ENCODE data around the gene FHIT. TPM values are rescaled to one million over a fixed set of nuclear protein-coding genes. Genes with fewer than 3 reads are reported as not detected.

The FHIT gene
- total and polyA plus RNA-seq, 2 experiments from 2014 or later: 0.22 to 0.90 TPM

DNA sequence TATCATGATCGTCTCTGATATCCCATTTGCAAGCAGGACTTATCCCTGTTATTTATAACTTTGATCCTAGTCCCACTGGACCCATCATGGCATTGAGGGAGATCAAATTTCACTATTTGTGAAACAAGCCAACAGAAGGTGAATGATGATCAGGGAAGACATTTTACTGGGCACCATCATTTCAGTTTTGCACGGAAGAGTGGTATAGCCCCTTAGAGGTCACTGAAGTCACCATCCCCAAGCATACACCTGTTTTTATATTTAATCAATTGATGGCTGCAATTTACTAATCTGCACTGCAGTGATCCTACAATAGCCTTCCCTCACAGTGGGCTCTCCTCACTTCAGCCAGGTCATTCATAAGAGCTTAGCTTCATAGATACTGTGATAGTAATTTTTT, 132.4 kb downstream of the FHIT start:
- Histone ChIP-seq H3K27ac (no peak overlapping the region), H3K4me1 (ENCODE audit: insufficient read depth) (no peaks in the 10 kb centered on the region), H3K9me2 (ENCODE audit: insufficient read depth) (no peaks in the 10 kb centered on the region), H2AFZ (no peak overlapping the region), H3K27me3 (replicated peaks; ENCODE audit: insufficient read depth) (no peaks in the 10 kb centered on the region), H3K4me2 (ENCODE audit: unreplicated experiment) (no peak overlapping the region), H3K9ac (no peak overlapping the region), H3F3A (ENCODE audit: insufficient read depth) (no peaks in the 10 kb centered on the region), H3K79me2 (ENCODE audit: insufficient read depth) (no peaks in the 10 kb centered on the region), H3K36me3 (ENCODE audit: low read depth) (no peaks in the 10 kb centered on the region), H4K20me1 (ENCODE audit: insufficient read depth) (no peaks in the 10 kb centered on the region), H3K4me3 (no peak overlapping the region), H3K9me3 (ENCODE audit: low read depth) (no peaks in the 10 kb centered on the region)
- DNase-seq: no peak
- WGBS, 2 experiments (ENCODE audit: low coverage in 1 of 2, low lambda C conversion rate in 2 of 2, missing lambda C conversion rate in 2 of 2): 23 to 30% methylated on average over 2 of the region's 2 CpGs
- in situ Hi-C loops (cut with MboI): no loop called here
- TF ChIP-seq EZH2phosphoT487 (IDR thresholded peaks at IDR 0.05; ENCODE audit: insufficient read depth, low read depth): no peak
- no peak for TF ChIP-seq EZH2 (IDR thresholded peaks at IDR 0.05; ENCODE audit: insufficient read depth, poor library complexity, severe bottlenecking)

- no peaks in the 10 kb centered on the region for H3K4me1 ChIP-seq (ENCODE audit: insufficient read depth)
- no peak for TF ChIP-seq EZH2phosphoT487 (IDR thresholded peaks at IDR 0.05; ENCODE audit: insufficient read depth, low read depth)
- TF ChIP-seq EZH2 (IDR thresholded peaks at IDR 0.05; ENCODE audit: insufficient read depth, poor library complexity, severe bottlenecking): no peak
- H3K27ac ChIP-seq: no peak overlapping the region
- 60 to 62% methylated on average over 7 of the region's 7 CpGs for WGBS, 2 experiments (ENCODE audit: low coverage in 1 of 2, low lambda C conversion rate in 2 of 2, missing lambda C conversion rate in 2 of 2)
- H3K9me2 ChIP-seq (ENCODE audit: insufficient read depth): no peaks in the 10 kb centered on the region
- H3K9ac ChIP-seq: no peak overlapping the region
- H3K9me3 ChIP-seq (ENCODE audit: low read depth): no peaks in the 10 kb centered on the region
- H3K4me2 ChIP-seq (ENCODE audit: unreplicated experiment): no peak overlapping the region
- no peak overlapping the region for H2AFZ ChIP-seq
- H3K4me3 ChIP-seq: no peak overlapping the region
- no peaks in the 10 kb centered on the region for H3K79me2 ChIP-seq (ENCODE audit: insufficient read depth)
- no peaks in the 10 kb centered on the region for H4K20me1 ChIP-seq (ENCODE audit: insufficient read depth)
- H3K27me3 ChIP-seq (replicated peaks; ENCODE audit: insufficient read depth): no peaks in the 10 kb centered on the region
- in situ Hi-C loops (cut with MboI): no loop called here
- H3K36me3 ChIP-seq (ENCODE audit: low read depth): no peaks in the 10 kb centered on the region
- no peak for DNase-seq
- H3F3A ChIP-seq (ENCODE audit: insufficient read depth): no peaks in the 10 kb centered on the region
These were observed 134.0 kb downstream of the FHIT start for GRCh38 chr3:61117045-61117898.

DNA sequence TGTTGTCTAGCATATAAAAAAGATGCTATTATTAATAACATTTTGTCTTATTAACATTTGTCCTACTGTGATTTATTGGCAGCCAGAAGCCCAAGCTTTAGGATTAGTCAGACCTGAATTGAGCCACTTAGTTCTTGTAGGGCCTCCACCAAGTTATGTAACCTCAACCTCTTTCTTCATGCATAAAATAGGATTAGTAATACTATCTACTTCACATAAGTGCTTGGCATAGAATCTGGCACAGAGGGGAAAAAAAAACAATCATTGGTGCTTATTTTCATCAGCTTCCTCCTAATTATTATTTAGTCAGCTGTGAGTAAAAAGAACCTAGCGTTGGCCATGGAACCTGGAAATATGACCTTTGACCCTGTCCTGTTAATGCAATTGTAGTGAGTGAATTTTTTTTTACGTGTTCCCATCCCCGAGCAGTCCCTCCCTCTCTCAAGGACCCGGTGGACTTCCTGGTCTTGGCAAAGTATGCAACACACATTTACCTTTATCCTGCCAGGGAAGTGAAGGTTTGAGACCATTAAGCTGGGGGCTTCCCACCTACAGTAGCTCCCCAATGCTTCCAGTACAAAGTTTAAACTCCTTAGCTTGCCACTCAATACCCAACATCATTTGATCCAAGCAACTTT, 136.8 kb downstream of the FHIT start:
- H3K9me2 ChIP-seq (ENCODE audit: insufficient read depth): no peaks in the 10 kb centered on the region
- DNase-seq: no peak
- H3F3A ChIP-seq (ENCODE audit: insufficient read depth): no peaks in the 10 kb centered on the region
- no peak for TF ChIP-seq EZH2phosphoT487 (IDR thresholded peaks at IDR 0.05; ENCODE audit: insufficient read depth, low read depth)
- TF ChIP-seq EZH2 (IDR thresholded peaks at IDR 0.05; ENCODE audit: insufficient read depth, poor library complexity, severe bottlenecking): no peak
- no peaks in the 10 kb centered on the region for H3K27me3 ChIP-seq (replicated peaks; ENCODE audit: insufficient read depth)
- H2AFZ ChIP-seq: no peak overlapping the region
- no peak overlapping the region for H3K4me2 ChIP-seq (ENCODE audit: unreplicated experiment)
- in situ Hi-C loops (cut with MboI): no loop called here
- no peaks in the 10 kb centered on the region for H4K20me1 ChIP-seq (ENCODE audit: insufficient read depth)
- H3K4me3 ChIP-seq: no peak overlapping the region
- H3K4me1 ChIP-seq (ENCODE audit: insufficient read depth): no peaks in the 10 kb centered on the region
- 51 to 53% methylated on average over 4 of the region's 4 CpGs for WGBS, 2 experiments (ENCODE audit: low coverage in 1 of 2, low lambda C conversion rate in 2 of 2, missing lambda C conversion rate in 2 of 2)
- H3K79me2 ChIP-seq (ENCODE audit: insufficient read depth): no peaks in the 10 kb centered on the region
- H3K36me3 ChIP-seq (ENCODE audit: low read depth): no peaks in the 10 kb centered on the region
- H3K27ac ChIP-seq: no peak overlapping the region
- H3K9me3 ChIP-seq (ENCODE audit: low read depth): no peaks in the 10 kb centered on the region
- H3K9ac ChIP-seq: no peak overlapping the region

GRCh38 chr3:61111825-61112224, 139.4 kb downstream of the FHIT start:
- no peaks in the 10 kb centered on the region for H3K27me3 ChIP-seq (replicated peaks; ENCODE audit: insufficient read depth)
- H3K9ac ChIP-seq: no peak overlapping the region
- H3K27ac ChIP-seq: no peak overlapping the region
- no peak overlapping the region for H3K4me2 ChIP-seq (ENCODE audit: unreplicated experiment)
- TF ChIP-seq EZH2 (IDR thresholded peaks at IDR 0.05; ENCODE audit: insufficient read depth, poor library complexity, severe bottlenecking): no peak
- no peak for TF ChIP-seq EZH2phosphoT487 (IDR thresholded peaks at IDR 0.05; ENCODE audit: insufficient read depth, low read depth)
- H3F3A ChIP-seq (ENCODE audit: insufficient read depth): no peaks in the 10 kb centered on the region
- no peak overlapping the region for H2AFZ ChIP-seq
- no peaks in the 10 kb centered on the region for H3K4me1 ChIP-seq (ENCODE audit: insufficient read depth)
- DNase-seq: no peak
- in situ Hi-C loops (cut with MboI): no loop called here
- H3K9me2 ChIP-seq (ENCODE audit: insufficient read depth): no peaks in the 10 kb centered on the region
- 64 to 72% methylated on average over 4 of the region's 4 CpGs for WGBS, 2 experiments (ENCODE audit: low coverage in 1 of 2, low lambda C conversion rate in 2 of 2, missing lambda C conversion rate in 2 of 2)
- H4K20me1 ChIP-seq (ENCODE audit: insufficient read depth): no peaks in the 10 kb centered on the region
- H3K79me2 ChIP-seq (ENCODE audit: insufficient read depth): no peaks in the 10 kb centered on the region
- no peaks in the 10 kb centered on the region for H3K9me3 ChIP-seq (ENCODE audit: low read depth)
- H3K36me3 ChIP-seq (ENCODE audit: low read depth): no peaks in the 10 kb centered on the region
- no peak overlapping the region for H3K4me3 ChIP-seq

Data from GM23248 (cell line).